Keratinocyte (primary cell): ENCODE results near the gene BTBD6. TPM values are rescaled to one million over a fixed set of nuclear protein-coding genes. Genes with fewer than 3 reads are reported as not detected.

Experiments used
- DNase-seq: peaks from one replicate; pipeline ENCODE4 v3.0.0-alpha.2; 2011; ENCODE audit warnings: low read depth, missing footprints, low spot score
- FAIRE-seq: peaks from 2 replicates; lab custom pipeline; 2011; peaks lifted over from hg19 to GRCh38; lab: Jason Lieb, UNC
- H2AFZ ChIP-seq: 2 replicates; pipeline ENCODE4 v1.6.0; 2012; ENCODE audit warnings: low read length, control low read depth, inconsistent platforms; ENCODE audit not compliant: control insufficient read depth
- H3K27ac ChIP-seq: 2 replicates; pipeline ENCODE4 v1.5.1; 2011; ENCODE audit warnings: low read length; ENCODE audit not compliant: control insufficient read depth, insufficient read depth
- H3K27me3 ChIP-seq: 3 replicates; pipeline ENCODE4 v1.6.0; 2011; ENCODE audit warnings: low read length; ENCODE audit not compliant: control insufficient read depth, insufficient read depth; ENCODE audit errors: extremely low read depth
- H3K36me3 ChIP-seq, 2 experiments: 2 replicates in 1 of 2; 3 replicates in 1 of 2; pipeline ENCODE4 v1.5.1; 2011; ENCODE audit warnings: low read length in 2 of 2, mild to moderate bottlenecking in 1 of 2; ENCODE audit not compliant: control insufficient read depth in 2 of 2, insufficient read depth in 2 of 2; ENCODE audit errors: extremely low read depth in 1 of 2
- H3K4me1 ChIP-seq: 3 replicates; pipeline ENCODE4 v1.5.1; 2011; ENCODE audit warnings: low read length; ENCODE audit not compliant: control insufficient read depth, insufficient read depth; ENCODE audit errors: extremely low read depth
- H3K4me2 ChIP-seq: 3 replicates; pipeline ENCODE4 v1.6.0; 2011; ENCODE audit warnings: low read depth, low read length; ENCODE audit not compliant: control insufficient read depth, insufficient read depth; ENCODE audit errors: extremely low read depth
- H3K4me3 ChIP-seq, 3 experiments: fragments of 200-600 bp in 1 of 3; sonication (generic) in 1 of 3; 2 replicates in 2 of 3; 3 replicates in 1 of 3; pipeline ENCODE4 v1.5.1; 2011 to 2016; ENCODE audit warnings: low read length in 3 of 3, mild to moderate bottlenecking in 3 of 3, control low read depth in 2 of 3, inconsistent platforms in 1 of 3, low read depth in 1 of 3, mixed read lengths in 1 of 3, mixed run types in 1 of 3, moderate library complexity in 1 of 3; ENCODE audit not compliant: control insufficient read depth in 2 of 3, insufficient read depth in 2 of 3; ENCODE audit errors: extremely low read depth in 1 of 3
- H3K79me2 ChIP-seq: 2 replicates; pipeline ENCODE4 v1.6.0; 2012; ENCODE audit warnings: low read length; ENCODE audit not compliant: control insufficient read depth, insufficient read depth
- H3K9ac ChIP-seq: 3 replicates; pipeline ENCODE4 v1.6.0; 2011; ENCODE audit warnings: low read length; ENCODE audit not compliant: control insufficient read depth, insufficient read depth; ENCODE audit errors: extremely low read depth
- H3K9me1 ChIP-seq: 3 replicates; pipeline ENCODE4 v1.6.0; 2011; ENCODE audit warnings: low read length; ENCODE audit not compliant: control insufficient read depth, insufficient read depth; ENCODE audit errors: extremely low read depth
- H3K9me3 ChIP-seq: 2 replicates; pipeline ENCODE4 v1.5.1; 2012; ENCODE audit warnings: low read depth, low read length; ENCODE audit not compliant: control insufficient read depth
- H4K20me1 ChIP-seq: 3 replicates; pipeline ENCODE4 v1.6.0; 2011; ENCODE audit warnings: low read length; ENCODE audit not compliant: control insufficient read depth, insufficient read depth; ENCODE audit errors: extremely low read depth
- EZH2 ChIP-seq: IDR thresholded peaks from one replicate; pipeline ENCODE4 v1.6.1; 2012; ENCODE audit warnings: inconsistent platforms, mild to moderate bottlenecking, low read length, moderate library complexity
- dilution Hi-C: fragments of 300-500 bp; cut with MboI; formaldehyde crosslinking; loops from one replicate; pipeline ENCODE4 v1.7.0; 2020; ENCODE audit warnings: low sequenced_read_pairs; ENCODE audit not compliant: extremely low pct_ligation_motif_present
- polyA plus RNA-seq, 5 experiments: library from polyadenylated mRNA; depleted of rRNA in 3 of 5; stranded (reverse) in 3 of 5; stranded (forward) in 1 of 5; unstranded in 1 of 5; fragments of >200 nt; gene quantifications; 1 replicate in 1 of 5; 2 replicates in 3 of 5; 3 replicates in 1 of 5; pipeline versions ENCODE4 v1.2.1 to v1.2.3, GENCODE V29; 2011 to 2012; ENCODE audit warnings: missing spikeins in 2 of 5, low read depth in 1 of 5, low replicate concordance in 1 of 5
- TF ChIP-seq, protein P1 (sequence below), 3 experiments: IDR thresholded peaks in 1 of 3; conservative IDR thresholded peaks in 1 of 3; optimal IDR thresholded peaks in 1 of 3; 2 replicates in 2 of 3; 3 replicates in 1 of 3; pipeline versions ENCODE3 to v1.5.1; 2011; ENCODE audit warnings: low read length in 3 of 3, mild to moderate bottlenecking in 3 of 3, moderate library complexity in 2 of 3, control low read depth in 1 of 3, inconsistent platforms in 1 of 3; ENCODE audit not compliant: insufficient read depth in 2 of 3; ENCODE audit errors: extremely low read depth in 1 of 3

Gene BTBD6
- polyA plus RNA-seq, 1 donor (not counting 4 experiments of a cell fraction or from before 2014, with no cell fraction given) = 22.2 TPM

DNA sequence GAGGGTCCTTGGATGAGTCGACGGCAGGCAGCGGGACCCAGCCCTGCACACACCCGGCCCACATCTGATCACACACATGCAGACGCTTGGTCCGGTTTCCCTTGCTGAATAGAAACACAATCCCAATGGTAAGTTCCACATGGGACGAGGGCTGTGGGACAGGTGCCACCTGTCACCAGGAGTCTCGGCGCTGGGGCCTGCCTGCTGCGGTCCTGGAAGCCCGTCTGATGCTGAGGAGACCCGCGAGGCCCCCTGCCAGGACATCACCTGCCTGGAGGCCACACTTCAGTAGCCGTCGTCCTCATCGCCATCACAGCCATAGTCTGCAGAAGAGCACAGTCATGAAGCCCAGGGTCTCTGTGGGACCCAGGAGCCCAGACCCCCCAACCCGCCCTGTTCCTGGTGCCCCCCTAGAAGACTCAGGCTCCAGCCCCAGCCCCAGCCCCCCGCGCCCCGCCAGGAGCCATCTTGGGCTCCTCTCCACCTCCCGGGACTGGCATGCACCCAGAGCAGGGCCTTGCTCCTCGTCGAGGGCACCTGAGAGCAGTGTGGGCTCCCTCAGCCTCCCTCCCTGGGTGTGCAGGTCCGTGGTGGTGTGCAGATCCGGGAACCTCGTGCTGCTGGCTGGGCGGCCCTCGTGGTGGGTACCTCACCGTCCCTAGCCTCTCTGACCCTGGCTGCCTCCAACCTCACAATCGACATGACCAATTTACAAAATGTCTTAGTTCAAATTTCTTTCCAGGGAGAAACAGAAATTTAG lies 37.9 kb upstream of the BTBD6 start:
- H2AFZ ChIP-seq = no peak overlapping the region
- FAIRE-seq = no peak
- H3K9me3 ChIP-seq = no peaks in the 10 kb centered on the region
- no peak overlapping the region for H3K27ac ChIP-seq
- no peak overlapping the region for H3K4me2 ChIP-seq
- no peak for DNase-seq
- H3K27me3 ChIP-seq = no peaks in the 10 kb centered on the region
- no peaks in the 10 kb centered on the region for H3K4me1 ChIP-seq
- H3K9me1 ChIP-seq = no peaks in the 10 kb centered on the region
- no peak overlapping the region for H3K9ac ChIP-seq
- H3K4me3 ChIP-seq = no peak overlapping the region
- TF ChIP-seq, protein P1, sequence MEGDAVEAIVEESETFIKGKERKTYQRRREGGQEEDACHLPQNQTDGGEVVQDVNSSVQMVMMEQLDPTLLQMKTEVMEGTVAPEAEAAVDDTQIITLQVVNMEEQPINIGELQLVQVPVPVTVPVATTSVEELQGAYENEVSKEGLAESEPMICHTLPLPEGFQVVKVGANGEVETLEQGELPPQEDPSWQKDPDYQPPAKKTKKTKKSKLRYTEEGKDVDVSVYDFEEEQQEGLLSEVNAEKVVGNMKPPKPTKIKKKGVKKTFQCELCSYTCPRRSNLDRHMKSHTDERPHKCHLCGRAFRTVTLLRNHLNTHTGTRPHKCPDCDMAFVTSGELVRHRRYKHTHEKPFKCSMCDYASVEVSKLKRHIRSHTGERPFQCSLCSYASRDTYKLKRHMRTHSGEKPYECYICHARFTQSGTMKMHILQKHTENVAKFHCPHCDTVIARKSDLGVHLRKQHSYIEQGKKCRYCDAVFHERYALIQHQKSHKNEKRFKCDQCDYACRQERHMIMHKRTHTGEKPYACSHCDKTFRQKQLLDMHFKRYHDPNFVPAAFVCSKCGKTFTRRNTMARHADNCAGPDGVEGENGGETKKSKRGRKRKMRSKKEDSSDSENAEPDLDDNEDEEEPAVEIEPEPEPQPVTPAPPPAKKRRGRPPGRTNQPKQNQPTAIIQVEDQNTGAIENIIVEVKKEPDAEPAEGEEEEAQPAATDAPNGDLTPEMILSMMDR (optimal IDR thresholded peaks at IDR 0.05 in 1 of 3, IDR thresholded peaks at IDR 0.05 in 1 of 3, conservative IDR thresholded peaks at IDR 0.05 in 1 of 3; ENCODE audit: extremely low read depth in 1 of 3, insufficient read depth in 2 of 3, low read length in 3 of 3) = no peak
- TF ChIP-seq EZH2 = no peak
- dilution Hi-C loops = no loop called here
- no peaks in the 10 kb centered on the region for H3K79me2 ChIP-seq
- peaks cover 0 to 12% of the 10 kb centered on the region in 2 experiments for H3K36me3 ChIP-seq
- H4K20me1 ChIP-seq = no peaks in the 10 kb centered on the region

DNA sequence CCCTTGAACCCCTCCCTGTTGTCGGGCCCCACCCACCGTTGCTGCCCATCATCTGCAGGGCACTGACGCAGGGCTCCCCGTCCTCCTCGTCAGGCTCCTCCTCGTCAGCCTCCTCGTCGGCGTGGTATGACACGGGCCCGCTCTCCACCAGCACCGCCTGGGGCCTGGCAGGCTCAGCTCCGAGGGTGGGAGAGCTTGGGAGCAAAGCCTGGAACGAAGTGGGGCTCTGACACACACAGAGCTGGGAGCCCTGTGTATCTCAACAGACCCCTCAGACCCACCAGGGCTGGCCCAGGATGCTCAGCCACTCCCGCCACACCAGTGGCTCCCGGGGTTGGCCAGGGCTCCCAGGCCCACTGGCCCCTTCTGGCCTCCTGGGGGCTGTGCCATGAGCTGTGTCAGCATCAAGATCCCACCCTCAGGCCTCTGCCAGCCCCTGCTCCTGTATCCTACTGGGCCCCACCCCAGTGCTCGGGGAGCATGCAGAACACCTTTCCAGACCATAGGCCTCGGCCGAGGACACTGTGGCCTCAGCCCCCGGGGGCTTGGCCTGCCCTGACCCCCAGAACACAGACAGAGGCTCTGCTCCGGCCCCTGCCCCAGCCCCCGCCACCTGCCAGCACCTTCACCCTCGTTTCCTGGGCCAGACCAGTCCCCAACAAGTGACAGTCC lies 37.1 kb upstream of the BTBD6 start:
- H3K79me2 ChIP-seq = no peaks in the 10 kb centered on the region
- DNase-seq = no peak
- H3K36me3 ChIP-seq = peaks cover 0 to 12% of the 10 kb centered on the region in 2 experiments
- H3K4me2 ChIP-seq = no peak overlapping the region
- H3K9me3 ChIP-seq = no peaks in the 10 kb centered on the region
- H4K20me1 ChIP-seq = no peaks in the 10 kb centered on the region
- H3K27ac ChIP-seq = no peak overlapping the region
- TF ChIP-seq, protein P1 (optimal IDR thresholded peaks at IDR 0.05 in 1 of 3, IDR thresholded peaks at IDR 0.05 in 1 of 3, conservative IDR thresholded peaks at IDR 0.05 in 1 of 3; ENCODE audit: extremely low read depth in 1 of 3, insufficient read depth in 2 of 3, low read length in 3 of 3) = no peak
- no peak for TF ChIP-seq EZH2
- no peak for FAIRE-seq
- H2AFZ ChIP-seq = no peak overlapping the region
- H3K9ac ChIP-seq = no peak overlapping the region
- H3K27me3 ChIP-seq = no peaks in the 10 kb centered on the region
- no peaks in the 10 kb centered on the region for H3K4me1 ChIP-seq
- H3K4me3 ChIP-seq = no peak overlapping the region
- dilution Hi-C loops = no loop called here
- H3K9me1 ChIP-seq = no peaks in the 10 kb centered on the region
